GM12865 (cell line): ENCODE data around the gene RNF214.

Experiments used
- DNase-seq: peaks from one replicate; pipeline ENCODE4 v3.0.0; 2010; ENCODE audit warnings: low read depth
- H3K4me3 ChIP-seq: 2 replicates; pipeline ENCODE4 v1.5.1; 2011; ENCODE audit warnings: mild to moderate bottlenecking, low read depth, low read length, control low read depth
- TF ChIP-seq, protein P1 (sequence below): IDR thresholded peaks from 2 replicates; pipeline ENCODE4 v1.5.1; 2011; ENCODE audit warnings: low read length, control low read depth, low read depth, inconsistent platforms; ENCODE audit not compliant: insufficient read depth; ENCODE audit errors: missing control alignments

Gene RNF214

DNA sequence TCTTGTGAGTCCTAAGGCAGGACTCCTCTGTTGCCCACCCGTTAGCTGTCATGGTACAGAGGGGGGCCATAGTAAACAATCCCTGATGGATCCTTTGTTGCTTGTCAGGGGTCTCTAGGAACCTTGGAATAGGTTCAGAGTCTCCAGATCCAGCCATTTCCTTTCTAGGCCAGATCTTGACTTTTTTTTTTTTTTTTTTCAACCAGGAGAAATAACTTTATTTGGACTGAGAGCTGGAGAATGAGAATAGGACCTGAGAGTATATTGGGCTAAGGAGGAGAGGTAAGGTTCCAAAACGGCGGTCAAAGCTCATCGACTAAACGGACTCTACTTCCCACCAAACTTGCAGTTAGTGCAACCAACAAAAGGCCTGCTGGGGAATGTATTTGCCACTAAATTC is 102.9 kb downstream of the RNF214 start:
- no peak for DNase-seq
- no peak overlapping the region for H3K4me3 ChIP-seq
- TF ChIP-seq, protein P1, sequence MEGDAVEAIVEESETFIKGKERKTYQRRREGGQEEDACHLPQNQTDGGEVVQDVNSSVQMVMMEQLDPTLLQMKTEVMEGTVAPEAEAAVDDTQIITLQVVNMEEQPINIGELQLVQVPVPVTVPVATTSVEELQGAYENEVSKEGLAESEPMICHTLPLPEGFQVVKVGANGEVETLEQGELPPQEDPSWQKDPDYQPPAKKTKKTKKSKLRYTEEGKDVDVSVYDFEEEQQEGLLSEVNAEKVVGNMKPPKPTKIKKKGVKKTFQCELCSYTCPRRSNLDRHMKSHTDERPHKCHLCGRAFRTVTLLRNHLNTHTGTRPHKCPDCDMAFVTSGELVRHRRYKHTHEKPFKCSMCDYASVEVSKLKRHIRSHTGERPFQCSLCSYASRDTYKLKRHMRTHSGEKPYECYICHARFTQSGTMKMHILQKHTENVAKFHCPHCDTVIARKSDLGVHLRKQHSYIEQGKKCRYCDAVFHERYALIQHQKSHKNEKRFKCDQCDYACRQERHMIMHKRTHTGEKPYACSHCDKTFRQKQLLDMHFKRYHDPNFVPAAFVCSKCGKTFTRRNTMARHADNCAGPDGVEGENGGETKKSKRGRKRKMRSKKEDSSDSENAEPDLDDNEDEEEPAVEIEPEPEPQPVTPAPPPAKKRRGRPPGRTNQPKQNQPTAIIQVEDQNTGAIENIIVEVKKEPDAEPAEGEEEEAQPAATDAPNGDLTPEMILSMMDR, result no peak
